Measurements from ENCODE around the gene MACO1.
"Not testable (repeated sequence)": the region's sequence is repeated elsewhere in the genome, so short reads cannot be mapped to it uniquely, and the experiment has no call there.

Gene MACO1

DNA sequence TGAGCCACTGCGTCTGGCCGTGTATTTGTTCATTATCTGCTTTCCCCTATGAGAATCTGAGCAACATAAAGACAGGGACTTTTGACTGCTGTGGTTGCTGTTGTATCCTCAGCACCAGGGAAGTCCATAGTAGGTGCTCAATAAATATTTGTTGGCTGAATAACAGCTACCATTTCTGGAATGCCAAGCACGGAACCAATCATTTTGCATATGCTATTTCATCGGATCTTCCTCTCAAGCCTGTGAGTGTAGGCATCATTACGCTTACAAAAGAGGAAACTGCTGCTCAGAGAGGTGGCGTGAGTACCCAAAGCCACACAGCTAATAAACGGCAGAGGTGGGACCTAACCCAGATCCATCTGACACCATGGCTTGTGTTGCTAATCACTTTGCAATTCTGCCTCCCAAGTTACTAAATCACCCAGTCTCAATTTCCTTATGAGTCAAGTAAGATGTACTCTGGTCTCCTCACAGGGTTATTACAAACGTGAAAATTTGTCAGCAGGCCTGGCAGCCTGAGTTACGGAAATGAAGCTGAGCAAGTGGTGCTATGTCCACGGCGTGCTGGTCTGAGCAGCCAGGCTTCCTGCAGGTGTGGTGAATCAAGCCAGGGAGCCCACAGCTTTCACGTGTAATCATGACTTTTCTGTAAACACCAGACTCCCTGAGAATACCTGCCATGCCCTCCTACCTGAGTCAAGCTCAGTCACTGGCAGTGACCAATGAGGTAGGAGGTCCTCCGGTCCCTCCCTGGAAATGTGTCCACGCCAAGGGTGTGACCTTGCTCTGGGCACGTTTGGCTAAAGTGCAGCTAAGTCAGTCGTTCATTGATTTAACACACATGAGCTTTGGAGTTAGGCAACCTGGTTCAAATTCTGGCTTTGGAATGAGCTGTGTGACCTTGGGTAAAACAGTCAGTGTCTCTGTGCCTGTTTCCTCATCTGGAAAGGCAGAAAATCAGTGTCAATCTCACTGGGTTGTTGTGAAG lies 5.3 kb upstream of the MACO1 start:
- no peak for DNase-seq

DNA sequence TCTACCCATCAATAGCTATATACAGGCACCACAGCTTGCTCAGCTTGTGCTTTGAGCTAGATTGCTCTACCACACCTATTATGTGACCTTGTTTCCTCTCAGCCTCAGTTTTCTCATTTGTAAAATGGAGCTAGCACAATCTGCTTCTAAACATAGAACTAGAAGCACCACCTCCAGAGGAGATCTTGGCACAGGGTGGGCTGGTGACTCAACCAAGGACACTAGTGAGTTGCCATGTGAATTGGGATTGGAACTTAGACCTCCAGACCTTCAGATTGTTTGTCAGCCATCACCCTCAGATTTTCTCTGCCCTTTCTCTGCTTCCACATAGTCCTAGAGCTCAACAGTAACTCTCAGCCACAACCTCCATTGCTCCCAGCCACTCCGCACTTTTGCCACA lies 3.0 kb upstream of the MACO1 start:
- no peak for DNase-seq

- no peak for DNase-seq
These were observed 2.1 kb upstream of the MACO1 start for GRCh38 chr1:25428475-25429166.

- DNase-seq, result no peak
These were observed 527 bp downstream of the MACO1 start for GRCh38 chr1:25430967-25431881.

DNA sequence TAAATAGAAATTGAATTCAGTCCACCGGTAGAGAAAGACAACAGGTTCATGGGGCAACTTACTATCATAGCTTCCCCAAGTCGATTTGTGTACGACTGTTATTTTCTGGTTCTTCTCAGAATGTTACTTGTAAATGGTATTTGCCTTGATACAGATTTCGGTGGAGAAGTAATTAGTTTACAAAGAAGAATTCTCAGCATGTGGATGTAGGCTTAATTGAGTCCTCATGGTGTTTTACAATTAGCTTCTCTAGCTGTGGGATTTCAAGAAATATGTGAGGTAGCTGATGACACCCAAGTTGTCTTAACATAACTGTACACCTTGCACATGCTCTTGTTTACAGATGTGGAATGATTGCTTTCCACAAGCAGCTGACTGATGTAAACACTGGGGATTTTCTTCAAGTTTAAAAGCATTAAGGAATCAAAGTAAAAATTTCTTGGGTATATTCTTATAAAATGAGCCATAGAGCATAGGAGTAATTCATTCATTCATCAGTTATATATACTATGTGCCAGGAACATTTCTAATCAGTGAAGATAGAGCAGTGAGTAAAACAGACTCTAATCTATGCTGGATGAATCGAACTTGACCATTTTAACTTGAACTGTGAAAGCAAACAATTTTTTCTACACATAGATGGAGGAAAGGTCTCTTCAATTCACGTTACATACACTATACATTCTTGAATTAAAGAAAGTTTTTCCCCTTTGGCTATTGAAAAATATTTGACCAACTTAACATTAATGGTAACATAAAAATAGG lies 1.4 kb downstream of the MACO1 start:
- peak; percentile 28 for DNase-seq

DNA sequence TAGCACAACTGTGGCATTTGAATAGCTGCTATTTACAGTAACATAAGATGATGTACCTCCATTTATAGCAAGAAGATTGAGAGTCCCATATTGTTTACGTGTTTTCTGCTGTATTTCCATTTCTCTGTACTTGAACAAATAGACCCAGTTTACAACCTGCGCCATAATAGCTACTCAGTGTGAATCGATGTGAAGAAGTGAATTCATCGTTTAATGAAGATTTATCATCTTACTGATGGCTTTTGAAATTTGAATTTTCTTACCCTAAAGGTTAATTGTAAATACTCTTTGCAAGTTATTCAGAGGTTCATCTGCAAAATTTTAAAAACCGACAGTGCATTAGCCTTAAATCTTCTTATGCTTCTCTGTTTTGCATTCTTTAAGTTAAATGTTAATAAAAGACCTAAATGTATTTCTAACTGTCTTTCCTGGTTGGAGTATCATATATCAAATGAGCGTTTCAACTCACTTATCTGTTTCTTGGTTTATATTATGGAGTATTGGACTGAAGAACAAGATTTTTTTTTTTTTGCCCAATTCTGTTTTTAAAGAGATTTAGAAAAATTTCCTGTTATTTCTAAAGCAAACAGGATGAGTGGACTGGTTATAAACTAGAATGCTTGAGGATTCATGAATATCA lies 2.2 kb downstream of the MACO1 start:
- DNase-seq, result no peak

- DNase-seq, result peak; percentile 24
These were observed 2.9 kb downstream of the MACO1 start for GRCh38 chr1:25433389-25434186.

- DNase-seq, result no peak
These were observed 4.9 kb downstream of the MACO1 start for GRCh38 chr1:25435397-25436108.

- DNase-seq, result no peak
These were observed 7.0 kb downstream of the MACO1 start for GRCh38 chr1:25437672-25438071.

DNA sequence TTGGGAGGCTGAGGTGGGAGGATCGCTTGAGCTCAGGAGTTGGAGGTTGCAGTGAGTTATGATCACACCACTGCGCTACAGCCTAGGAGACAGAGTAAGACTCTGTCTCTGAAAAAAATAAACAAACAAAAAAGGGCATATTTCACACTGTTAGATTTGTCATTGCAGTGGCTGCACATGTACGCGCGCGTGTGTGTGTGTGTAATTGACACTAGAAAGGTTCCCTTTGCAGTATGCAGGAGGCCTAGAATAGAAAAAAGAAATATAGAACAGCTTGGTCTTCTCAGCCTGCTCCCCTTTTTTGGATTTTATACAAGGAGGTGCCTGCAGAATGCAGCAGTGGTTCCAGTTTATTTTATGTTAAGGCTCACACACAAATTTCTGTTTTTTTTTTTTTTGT lies 8.6 kb downstream of the MACO1 start:
- DNase-seq, result no peak

GRCh38 chr1:25442178-25442577 lies 11.5 kb downstream of the MACO1 start:
- no peak for DNase-seq

GRCh38 chr1:25443030-25443699 lies 12.5 kb downstream of the MACO1 start:
- no peak for DNase-seq

DNA sequence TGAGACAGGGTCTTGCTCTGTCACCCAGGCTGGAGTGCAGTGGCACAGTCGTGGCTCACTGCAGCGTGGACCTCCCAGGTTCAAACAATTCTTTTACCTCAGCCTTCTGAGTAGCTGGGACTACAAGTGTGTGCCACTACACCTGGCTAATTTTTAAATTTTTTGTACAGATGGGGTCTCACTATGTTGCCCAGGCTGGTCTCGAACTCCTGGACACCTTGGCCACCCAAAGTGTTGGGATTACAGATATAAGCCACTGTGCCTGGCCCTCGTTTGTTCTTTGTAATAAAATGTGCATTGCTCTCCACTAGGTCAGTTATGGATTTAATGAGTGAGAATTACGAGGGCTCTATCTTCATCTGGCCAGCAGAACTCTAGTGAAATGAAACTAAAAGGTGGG lies 13.9 kb downstream of the MACO1 start:
- DNase-seq, result not testable (repeated sequence)

DNA sequence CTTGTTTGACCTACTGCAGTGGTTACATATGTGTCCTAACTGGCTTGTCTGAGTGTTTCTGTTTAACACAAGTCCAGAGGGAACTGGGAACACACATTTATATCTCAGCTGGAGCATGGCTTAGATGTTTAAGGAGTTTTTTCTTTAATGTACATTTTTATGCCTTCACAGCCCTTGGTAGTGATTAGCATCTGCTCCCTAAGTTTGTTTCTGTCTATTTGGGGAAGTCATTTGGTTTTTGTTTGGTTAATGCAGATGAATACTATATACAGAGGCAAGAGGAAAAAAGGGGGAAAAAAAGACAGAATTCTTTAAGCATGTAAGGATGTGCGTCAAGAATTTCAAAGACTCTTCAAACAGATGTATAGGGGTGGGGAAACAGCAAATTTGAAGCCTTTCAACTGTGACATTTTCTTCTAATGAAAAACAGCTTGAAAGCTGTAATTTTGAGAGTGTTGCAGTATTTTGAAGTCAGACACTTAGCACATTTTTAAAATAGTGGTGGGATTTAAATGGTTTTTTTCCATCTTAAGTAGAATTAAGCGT lies 15.4 kb downstream of the MACO1 start:
- no peak for DNase-seq

DNA sequence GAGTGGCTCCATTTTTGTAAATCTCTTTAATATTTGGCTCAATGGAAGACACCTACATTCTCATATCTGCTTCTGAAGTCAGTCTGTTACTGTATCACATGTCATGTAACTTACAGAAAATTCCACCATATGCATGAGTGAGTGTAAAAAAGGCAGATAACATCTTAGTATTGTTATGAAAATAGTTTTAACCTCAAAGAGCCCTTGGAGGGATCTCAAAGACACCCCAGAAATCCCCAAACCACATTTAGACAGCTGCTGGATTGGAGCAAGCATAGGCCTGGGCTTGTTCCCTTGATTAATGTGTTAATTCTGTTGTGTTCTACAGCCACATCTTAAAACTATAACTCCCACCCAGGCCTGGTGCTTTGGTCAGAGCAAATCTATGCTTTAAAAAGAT lies 16.9 kb downstream of the MACO1 start:
- no peak for DNase-seq

GRCh38 chr1:25450891-25451290 lies 20.2 kb downstream of the MACO1 start:
- DNase-seq, result no peak

GRCh38 chr1:25451908-25452307 lies 21.2 kb downstream of the MACO1 start:
- DNase-seq, result no peak

- DNase-seq, result no peak
These were observed 25.8 kb downstream of the MACO1 start for GRCh38 chr1:25456502-25456901.

Measured in midbrain (tissue), 1 donor.